NCI-H82 treated with DMSO at 0.1 percent for 48 hours (cell line): ENCODE measurements around the gene EDN3.

Experiments
- DNase-seq: peaks from one replicate; lab custom pipeline; 2025; ENCODE audit not compliant: unreplicated experiment; lab: John Stamatoyannopoulos, UW

EDN3 gene

DNA sequence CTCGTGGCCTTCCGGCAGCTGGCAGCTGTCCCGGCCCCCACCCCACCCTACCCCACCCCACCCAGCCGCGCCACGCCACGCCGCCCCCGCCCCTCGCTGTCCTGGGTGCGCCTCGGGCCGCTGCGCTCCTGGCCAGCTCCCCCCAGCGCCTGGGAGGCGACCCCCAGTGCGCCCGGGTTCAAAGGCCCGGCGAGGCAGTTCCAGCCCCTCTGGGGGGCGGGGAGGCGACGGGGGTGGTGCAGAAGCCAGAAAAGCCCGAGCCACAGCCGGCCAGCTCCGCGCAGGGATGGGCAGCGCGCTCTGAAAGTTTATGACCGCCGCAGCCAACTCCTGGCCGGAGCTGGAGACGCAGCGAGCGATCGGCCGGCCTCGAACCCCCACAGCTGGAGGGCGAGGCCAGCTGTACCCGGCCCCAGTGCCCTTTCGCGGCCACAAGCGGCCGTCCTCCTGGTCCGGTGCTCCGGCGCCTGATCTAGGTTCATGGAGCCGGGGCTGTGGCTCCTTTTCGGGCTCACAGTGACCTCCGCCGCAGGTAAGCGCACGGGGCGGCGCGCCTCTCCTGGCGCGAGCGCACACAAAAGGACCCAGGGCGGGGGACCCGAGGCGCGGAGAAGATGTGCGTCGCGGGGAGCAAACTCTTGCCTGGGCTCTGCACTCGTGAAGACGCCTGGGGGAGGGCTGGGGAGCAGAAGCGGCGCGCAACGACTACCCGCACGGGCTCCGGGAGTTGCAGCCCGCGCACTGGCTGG is at the start of gene EDN3:
TSS of gene EDN3 (plus strand) at position 279 of the 749 bp plus-strand sequence. CDS start at position 481, 202 bp downstream.
- no peak for DNase-seq

DNA sequence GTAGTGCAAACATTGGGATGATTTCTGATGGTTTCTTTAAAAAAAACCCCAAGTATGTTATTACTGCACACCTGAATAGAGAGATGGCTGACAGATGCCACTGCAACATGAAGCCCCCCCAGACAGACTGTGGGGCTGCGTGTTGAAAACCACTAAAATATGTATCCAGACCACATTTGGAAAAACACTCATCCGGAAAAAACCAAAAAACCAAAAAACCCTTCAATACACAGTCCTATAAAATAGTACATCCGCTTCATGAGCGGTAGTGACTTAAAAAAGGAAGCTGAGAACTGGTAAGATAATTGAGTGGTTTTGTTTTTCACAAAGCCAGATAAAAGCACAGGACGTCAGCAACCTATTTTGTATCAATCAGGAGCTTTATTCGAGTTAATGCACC is 47.1 kb upstream of the EDN3 start:
- DNase-seq: no peak

DNA sequence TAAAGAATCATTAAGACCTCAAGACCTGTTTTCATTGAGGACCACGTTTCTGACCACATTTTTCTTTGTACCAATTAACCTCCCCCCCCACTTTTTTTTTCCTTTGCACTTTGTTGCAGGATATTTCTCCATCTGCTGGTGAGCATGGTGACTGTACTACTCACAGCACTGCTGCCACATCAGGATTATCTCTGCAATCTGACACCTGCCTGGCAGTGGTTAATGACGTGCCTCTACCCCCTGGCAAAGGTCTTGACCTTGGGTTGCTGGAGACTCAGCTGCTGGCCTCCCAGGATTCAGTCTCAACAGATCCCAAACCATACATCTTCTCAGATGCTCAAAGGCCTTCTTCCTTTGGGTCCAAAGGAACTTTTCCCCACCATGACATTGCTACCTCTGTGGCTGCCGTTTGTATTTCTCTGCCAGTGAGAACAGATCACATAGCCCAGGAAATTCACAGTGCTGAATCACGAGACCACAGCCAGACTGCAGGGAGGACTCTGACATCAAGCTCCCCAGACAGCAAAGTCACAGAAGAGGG is 46.6 kb upstream of the EDN3 start:
- peak; percentile 29 for DNase-seq

DNA sequence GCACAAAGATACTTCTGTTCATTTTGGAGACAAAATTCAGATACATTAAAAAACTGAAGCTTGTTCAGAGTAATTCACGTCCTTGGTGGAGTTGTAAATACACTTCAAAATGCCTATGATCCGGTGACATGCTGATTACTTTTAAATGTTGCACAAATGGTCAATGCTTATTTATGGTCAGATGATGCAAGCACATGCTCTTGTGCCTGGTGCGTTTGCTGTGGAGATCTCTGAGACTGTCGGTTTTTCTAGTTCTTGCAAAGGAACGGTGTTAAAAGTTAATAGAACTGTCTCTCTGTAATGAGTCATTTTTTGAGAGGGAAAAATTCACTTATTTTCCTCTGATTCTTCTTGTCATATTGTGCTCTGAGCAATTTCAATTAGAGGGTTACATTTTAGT is 45.2 kb upstream of the EDN3 start:
- no peak for DNase-seq

DNA sequence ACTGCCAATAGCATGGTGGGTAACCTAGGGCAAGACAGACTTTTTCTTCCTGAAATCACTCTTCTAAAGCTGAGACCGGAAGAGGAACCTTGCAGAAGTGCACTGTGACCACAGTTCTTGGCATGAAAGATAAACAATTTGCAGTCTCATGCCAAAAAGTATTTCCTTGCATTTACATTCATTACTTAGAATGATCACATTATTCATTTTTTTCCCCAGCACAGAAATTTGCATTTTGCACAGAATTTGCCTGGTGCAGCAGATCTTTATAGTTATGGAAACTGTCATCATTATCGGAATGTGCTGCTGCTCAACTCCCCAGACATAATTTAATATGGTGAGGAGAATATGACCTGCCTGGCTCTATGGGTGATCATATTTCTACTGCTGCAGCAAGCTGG is 42.2 kb upstream of the EDN3 start:
- DNase-seq: no peak

DNA sequence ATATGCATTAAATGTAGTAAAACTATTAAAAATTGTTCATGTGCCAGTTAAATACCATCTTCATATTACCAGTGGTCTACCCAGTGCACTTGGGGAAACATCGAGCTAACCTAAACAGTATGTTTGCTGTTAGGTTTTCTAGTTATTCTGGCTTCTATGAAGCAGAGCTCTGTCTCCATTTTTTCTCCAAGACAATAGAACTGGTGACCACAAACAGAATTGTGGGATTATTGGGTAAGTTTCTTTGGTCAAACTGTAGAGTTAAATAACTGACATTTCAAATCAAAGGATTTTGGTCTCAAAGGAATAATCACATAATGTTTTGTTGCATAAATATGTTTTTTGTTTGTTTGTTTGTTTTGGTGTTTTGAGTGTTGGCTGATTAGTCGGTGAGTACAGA is 40.5 kb upstream of the EDN3 start:
- DNase-seq: no peak

DNA sequence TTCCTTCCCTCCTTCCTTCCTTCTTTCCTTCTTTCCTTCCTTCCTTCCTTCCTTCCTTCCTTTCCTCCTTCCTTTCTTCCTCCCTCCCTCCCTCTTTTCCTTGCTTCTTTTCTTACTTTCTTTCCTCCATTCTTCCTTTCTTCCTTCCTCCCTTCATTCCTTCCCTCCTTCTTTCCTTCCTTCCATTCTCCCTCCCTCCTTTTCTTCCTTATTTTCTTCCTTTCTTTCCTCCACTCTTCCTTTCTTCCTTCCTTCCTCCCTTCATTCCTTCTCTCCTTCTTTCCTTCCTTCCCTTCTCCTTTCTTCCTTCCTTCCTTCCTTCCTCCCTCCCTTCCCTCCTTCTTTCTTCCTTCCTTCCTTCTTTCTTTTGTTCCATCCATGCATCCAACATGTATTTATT is 35.1 kb upstream of the EDN3 start:
- DNase-seq: no peak

DNA sequence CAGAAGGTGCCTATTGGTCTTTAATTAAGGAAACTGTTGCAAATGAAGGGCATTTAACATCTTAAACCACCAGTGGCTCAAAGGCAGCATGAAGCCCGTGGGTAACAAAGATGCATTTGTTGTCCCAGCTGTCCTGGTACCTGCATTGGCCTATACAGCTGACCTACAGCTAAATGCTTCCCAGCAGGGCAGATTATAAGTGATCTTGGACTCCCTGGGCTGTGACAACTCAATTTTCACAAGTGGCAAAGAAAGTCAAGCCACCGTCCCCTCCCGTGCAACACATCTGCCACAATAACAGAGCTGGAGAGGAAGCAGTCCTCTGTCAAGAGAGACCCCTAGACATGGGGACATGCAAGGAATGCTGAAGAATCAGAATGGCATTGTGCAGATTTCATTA is 31.5 kb upstream of the EDN3 start:
- no peak for DNase-seq

DNA sequence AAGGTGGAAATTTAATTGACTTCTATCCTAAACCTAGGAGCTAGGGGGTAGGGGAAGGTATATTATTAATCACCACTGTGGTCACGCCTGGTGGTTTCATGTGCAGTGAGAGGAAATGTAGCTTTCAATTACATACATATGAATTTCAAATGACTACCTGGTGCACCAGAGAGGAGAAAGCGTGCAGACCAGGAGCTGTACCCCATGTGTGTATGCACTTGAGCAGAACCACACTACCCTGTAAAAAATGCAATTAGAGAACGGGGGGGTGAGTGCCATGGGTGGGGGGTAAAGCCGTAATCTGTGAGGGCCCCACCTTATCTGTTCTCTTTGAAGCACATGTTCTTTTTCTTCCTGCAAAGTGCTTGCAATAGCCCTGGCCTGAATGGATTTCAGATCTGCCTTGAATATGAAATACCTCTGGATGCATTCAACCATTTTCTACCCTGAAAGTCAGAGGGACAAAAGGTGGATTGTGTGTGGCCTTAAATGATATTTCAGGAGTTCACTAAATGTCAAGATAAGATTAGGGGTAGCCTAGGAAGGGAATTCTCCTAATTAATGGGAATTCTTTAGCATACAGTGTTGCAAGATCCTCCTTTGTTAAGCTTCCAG is 30.9 kb upstream of the EDN3 start:
- no peak for DNase-seq

DNA sequence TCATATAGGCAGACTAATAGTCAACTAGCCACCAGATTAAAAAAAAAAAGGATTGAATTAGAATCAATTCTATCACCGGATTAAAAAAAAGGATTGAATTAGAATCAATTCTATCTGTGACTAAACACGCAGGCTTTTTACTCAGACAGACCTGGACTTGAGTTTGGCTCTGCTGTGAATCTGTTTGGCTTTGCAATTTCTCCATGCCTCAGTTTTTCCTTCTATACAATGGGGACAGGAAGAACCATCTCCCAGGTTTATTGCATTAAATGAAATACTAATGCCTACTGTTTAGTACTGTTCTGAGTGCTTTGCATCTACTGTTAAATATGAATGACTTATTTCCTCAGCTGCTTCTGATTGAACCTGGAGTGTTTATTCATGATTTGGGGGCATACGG is 30.0 kb upstream of the EDN3 start:
- DNase-seq: no peak

GRCh38 chr20:59273739-59274357 is 26.6 kb upstream of the EDN3 start:
- DNase-seq: no peak

GRCh38 chr20:59276938-59277337 is 23.5 kb upstream of the EDN3 start:
- DNase-seq: no peak

DNA sequence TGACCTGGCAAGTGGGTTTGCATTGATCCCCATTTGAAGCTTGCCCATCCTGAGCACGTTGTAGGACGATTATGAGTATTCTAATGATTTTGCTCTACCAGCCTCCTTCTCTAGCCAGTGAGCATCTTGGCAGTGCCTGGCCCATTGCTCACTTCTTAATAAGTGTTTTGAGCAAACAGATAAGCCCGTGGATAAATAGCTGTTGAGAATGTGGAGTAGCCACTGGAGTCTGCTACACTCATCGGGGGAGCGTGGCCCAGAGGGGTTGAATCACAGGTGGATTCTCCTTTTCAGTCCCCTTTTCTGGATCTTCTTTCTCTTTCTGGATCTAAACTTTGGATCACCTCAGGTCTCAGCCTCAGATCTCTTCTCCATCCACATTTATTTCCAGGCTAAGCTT is 15.9 kb upstream of the EDN3 start:
- no peak for DNase-seq

DNA sequence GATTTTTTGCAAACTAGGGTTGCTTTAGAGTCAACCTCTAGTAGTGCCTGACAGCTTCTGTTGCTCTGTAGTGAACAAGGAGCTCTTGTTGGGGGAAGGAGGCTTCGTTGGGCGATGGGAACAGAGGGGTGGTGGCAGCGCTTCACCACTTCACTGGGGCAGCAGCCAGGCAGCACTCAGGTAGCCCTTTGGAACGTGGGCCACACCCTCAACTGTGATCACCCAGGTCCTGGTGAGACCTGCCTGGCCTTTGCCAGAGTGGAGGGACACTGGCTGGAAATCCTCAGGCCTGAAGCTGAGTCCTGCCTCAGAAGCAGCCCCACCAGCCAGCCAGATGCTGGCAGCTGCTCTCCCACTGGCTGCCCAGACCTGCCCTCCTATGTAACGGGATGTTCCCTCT is 10.4 kb upstream of the EDN3 start:
- no peak for DNase-seq

- DNase-seq: no peak
Observed at GRCh38 chr20:59291740-59292383, 8.5 kb upstream of the EDN3 start.

GRCh38 chr20:59295531-59295930 is 4.9 kb upstream of the EDN3 start:
- no peak for DNase-seq

GRCh38 chr20:59297686-59298085 is 2.7 kb upstream of the EDN3 start:
- no peak for DNase-seq

DNA sequence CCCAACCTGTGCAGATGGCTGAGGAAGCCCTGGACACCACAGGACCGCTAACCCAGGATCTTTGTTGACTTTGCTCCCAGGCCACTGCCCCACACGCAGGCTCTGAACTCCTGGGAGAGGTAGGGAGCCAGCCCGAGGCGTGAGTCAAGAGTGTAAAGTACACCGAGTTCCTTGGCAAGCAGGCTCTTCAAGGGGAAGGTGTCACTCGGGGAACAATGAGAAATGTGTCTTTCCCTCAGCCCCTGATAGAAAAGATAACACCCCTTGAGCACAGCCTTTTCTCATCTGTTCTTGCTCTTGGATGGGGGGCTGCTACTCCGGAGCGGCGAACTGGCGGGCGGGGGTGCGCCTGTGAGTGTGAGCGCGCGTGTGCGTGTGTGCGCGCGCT is 472 bp upstream of the EDN3 start:
- no peak for DNase-seq

GRCh38 chr20:59301343-59302007 is 1.1 kb downstream of the EDN3 start:
- no peak for DNase-seq

DNA sequence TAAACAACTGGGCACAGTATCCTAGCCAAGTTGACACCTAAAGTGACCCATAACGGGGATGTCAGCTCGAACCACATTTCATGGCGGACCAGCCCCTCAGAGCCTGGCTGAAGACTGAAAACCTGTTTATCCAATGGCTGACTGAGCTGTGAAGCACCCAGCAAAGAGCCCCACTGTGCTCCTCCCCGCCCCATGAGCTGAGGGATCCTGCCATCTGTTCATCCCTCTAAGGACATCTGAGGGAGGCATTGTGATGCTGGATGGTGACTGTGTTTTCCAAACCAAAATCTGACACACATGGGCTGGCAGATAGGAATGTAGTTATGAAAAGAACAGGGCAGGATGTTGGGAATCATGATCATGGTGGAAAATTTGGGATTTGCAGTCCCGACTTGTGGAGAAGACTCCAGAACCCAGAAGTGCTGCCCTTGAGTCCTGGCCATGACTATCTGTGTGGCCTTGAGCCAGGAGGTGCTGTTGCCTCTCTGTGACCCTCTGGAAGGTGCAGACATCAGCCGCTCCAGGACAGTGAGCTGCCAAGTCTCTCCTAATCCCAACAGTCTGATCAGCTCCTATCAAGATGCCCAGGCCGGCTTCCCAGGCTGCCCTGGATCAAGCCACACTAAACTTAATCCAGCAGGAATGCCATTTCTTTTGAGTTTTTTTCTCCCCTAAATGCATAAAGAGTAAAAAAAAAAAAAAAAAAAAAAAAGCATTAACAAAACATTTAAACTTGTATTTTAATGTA is 5.7 kb downstream of the EDN3 start:
- no peak for DNase-seq

DNA sequence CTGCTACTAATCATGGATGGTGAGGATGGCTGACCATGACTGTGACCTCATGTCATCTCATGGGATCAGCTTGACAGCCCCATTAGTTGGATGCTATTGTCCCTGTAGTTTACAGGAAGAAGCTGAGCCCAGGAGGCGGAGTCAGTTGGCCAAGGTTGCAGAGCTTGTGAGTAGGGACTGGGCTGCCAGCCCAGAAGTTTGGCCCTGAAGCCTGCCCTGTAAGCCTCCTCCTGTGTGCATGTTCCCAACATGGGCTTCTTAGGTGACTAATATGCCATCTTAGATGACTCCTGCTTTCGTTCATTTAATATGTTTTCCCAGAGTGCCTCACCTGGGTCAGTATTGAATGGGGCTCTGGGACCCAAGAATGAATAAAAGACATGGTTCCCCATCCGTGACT is 6.9 kb downstream of the EDN3 start:
- no peak for DNase-seq
